ENCODE measurements around the gene FGD5.
"Not testable (repeated sequence)": the region's sequence is repeated elsewhere in the genome, so short reads cannot be mapped to it uniquely, and the experiment has no call there.

Gene FGD5

DNA sequence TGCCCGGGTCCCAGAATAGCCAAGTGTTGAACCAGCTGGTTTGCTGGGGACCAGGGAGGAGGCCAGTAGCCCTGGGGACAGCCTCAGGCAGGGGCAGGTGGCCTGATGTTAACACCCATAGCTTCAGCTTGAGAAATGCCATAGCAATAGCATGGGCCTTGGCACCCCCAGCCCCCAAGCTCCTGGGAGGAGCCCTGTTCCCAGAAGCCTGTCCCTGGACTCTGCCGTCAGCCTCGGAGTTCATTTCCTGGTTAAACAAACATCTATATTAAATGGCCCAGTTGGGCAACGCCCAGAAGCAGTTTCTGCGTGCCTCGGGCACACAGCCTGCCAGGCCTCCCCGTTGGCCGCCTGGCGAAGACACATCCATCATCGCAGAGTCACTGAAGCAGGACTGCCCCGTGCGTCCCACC is 58.2 kb downstream of the FGD5 start:
- no peak for DNase-seq (ENCODE audit: low read depth)

DNA sequence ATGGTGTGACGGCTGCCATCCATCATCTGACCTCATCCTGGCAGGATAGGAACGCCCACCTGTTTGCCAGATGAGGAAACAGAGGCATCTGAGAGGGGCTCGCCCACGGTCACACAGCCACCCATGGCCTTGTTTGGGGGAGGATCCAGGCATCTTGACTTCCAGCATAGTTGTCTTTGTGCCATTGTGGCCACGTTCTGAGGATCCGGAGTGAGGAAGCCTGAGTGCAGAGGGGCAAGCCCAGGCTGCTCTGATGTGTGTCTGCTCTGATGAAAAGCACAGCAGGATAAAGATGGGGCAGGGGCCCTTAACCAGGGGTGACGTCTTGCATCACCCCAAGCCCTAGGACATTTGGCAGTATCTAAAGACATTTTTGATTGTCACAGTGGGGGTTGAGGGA is 58.7 kb downstream of the FGD5 start:
- DNase-seq (ENCODE audit: low read depth): no peak

DNA sequence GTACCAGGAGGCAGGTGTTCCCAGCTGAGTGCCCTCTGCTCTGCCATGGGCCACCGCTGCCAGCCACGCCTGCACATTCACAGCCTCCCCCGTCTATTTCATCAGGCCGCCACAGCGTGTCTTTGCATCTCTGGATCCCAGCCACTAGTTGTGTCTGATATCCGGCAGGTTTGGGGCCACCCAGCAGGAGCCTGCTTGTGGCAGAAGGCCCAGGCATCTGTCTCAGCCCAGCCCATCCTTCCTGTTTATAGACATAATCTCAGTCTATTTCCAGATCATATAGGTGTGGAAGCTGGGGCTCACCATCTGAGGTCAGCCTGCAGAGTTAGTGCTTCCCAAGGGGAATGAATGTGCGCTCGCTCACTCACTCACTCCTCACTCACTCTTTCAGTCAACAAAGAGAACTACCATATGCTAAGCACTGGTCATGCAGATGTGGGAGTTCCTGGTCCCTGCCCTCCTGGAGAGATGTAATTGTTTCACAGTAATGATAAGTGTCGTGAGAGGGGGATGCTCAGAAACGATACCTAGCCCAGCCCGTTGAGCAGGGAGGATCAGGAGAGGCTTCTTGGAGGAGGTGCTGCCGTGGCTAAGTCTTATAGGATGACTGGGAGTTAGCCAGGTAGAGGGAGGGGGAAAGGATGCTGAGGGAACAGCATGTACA is 60.6 kb downstream of the FGD5 start:
- no peak for DNase-seq (ENCODE audit: low read depth)

DNA sequence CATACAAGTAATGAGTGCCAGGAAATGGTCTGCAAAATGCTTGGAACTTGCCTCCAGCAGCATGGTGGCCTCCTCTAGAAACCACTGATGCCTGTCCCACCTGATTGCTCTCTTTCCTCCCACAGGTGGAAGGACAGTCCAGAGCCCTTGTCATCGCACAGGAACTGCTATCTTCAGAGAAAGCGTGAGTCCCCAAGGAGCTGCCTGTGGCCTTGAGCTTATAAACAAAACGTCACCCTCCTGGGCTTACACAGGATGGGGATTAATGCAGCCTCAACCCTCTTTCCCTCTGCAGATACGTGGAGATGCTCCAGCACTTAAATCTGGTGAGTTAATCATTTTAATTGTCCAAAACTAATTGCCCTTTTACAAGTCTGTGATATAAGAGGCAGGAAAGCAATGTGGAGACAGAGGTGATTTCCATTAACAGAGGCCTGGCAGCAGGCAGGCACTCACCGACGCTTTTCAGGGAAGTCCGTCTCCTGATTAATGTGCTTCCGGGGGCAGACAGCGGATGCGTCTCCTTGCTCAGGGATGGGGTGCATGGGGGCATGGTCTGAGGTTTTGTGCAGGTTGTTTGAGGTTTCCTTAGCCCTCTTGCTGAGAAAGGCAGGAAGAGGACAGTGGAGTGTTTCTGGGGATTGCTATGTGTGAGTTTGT is 61.8 kb downstream of the FGD5 start:
- no peak for DNase-seq (ENCODE audit: low read depth)

DNA sequence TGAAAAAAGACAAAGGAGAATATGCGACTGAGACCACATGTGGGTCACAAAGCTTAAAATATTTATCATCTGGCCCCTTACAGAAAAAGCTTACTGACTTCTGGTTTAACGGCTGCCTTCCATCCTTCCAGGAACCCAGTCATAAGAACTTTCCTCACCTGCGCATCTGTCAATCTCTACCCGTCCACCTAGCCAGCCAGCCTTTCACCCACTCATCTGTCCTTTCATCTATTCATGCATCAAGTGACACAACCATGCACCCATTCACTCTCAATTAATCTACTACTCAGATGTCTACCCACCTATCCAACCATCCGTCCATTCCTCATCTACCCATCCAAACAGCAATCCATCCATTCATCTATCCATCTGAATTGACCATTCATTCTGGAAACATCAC is 64.5 kb downstream of the FGD5 start:
- no peak for DNase-seq (ENCODE audit: low read depth)

DNA sequence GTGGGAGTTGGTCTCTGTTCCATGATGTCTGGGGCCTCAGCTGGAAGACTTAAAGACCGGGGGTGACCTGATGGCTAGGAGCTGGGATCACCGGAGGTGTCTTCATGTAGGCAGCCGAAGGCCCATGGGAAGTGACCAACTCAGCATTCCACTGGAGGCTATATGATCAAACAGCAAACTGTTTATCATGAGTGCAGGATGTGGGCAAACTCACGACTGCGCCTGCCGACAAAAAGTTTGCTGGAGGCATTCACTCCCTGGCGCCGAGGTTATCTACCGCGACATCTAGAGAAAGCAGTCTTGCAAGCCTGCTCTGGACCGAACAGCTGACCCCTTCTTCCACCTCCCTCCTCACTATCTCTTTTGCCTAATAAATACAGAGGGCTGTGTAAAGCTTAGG is 65.9 kb downstream of the FGD5 start:
- no peak for DNase-seq (ENCODE audit: low read depth)

DNA sequence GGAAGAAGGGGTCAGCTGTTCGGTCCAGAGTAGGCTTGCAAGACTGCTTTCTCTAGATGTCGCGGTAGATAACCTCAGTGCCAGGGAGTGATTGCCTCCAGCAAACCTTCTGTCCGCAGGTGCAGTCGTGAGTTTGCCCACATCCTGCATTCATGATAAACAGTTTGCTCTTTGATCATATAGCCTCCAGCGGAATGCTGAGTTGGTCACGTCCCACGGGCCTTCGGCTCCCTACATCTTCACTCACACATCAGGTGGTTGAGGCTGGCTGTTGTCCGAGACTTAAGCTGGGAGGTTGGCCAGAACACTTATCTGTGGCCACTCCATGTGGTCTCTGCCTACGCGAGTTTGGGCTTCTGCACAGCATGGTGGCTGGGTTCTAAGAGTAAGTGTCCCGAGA is 66.5 kb downstream of the FGD5 start:
- no peak for DNase-seq (ENCODE audit: low read depth)

DNA sequence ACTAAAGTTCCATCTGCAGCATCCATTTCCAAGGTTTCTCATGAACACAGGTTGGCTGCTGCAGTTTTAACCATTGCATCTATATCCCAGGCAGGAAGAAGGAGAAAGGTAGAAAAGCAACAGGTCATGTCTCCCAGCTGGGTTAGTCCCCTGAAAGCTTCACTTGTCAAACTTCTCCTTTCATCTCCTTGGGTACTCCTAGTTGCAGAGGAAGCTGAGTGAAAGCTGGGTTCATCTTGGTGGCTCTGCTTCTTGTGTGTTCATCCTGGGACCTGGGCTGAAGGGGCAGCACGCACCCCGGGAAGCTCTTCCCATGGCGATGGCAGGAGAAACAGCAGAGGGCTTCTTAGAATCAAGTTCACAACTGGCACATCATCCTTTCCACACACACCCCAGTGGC is 67.3 kb downstream of the FGD5 start:
- no peak for DNase-seq (ENCODE audit: low read depth)

DNA sequence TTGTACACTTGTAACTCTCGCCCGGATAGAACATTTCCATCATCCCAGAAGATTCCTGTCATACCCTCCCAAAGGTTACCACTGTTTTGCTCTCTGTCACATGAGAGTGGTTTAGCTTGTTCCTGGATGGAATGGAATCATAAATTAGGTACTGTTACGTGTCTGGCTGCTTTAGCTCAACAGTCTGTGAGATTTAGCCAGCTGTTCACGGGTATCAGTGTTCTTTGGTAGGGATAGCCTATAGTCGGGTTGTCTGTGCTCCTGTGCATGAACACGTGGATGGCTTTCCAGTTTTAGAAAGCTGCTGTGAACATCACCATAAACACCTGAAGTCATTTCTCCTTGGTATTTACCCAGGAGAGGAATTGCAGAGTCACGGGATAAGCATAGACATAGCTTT is 70.4 kb downstream of the FGD5 start:
- DNase-seq (ENCODE audit: low read depth): no peak

DNA sequence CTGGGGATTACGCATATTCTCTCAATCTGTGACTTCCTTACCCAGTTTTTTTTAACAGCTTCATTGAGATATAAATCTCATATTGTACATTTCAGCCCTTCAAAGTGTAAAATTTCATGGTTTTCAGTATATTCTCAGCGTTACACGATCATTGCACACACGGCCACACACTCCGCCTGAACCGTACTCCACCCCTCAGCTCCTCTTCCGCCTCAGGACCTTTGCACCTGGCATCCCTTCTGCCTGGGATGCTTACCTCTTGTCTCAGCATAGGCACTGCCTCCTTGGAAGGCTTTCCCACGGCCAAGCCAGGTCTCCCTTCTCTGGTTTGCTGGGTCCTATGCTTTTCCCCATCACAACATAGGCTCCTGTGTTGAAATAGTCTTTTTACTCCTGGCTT is 71.2 kb downstream of the FGD5 start:
- DNase-seq (ENCODE audit: low read depth): no peak

DNA sequence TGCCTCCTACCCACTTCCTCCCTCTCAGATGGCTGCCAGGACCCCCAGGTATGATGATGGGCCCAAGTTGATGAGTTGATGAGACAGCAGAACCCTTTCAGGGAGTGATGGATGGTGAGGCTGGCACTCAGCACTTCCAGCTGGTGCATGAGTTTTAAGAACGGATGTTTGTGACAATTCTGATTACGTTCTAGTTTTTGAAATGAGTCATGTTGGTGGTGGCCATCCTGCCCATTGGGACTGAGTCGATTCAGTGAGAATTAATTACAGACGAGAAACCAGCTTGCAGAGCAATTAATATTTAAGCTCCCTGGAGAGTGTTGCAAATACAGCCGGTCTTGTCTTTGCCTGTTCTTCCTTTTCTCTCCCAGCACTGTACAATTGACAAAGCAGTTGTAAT is 71.7 kb downstream of the FGD5 start:
- DNase-seq (ENCODE audit: low read depth): no peak

DNA sequence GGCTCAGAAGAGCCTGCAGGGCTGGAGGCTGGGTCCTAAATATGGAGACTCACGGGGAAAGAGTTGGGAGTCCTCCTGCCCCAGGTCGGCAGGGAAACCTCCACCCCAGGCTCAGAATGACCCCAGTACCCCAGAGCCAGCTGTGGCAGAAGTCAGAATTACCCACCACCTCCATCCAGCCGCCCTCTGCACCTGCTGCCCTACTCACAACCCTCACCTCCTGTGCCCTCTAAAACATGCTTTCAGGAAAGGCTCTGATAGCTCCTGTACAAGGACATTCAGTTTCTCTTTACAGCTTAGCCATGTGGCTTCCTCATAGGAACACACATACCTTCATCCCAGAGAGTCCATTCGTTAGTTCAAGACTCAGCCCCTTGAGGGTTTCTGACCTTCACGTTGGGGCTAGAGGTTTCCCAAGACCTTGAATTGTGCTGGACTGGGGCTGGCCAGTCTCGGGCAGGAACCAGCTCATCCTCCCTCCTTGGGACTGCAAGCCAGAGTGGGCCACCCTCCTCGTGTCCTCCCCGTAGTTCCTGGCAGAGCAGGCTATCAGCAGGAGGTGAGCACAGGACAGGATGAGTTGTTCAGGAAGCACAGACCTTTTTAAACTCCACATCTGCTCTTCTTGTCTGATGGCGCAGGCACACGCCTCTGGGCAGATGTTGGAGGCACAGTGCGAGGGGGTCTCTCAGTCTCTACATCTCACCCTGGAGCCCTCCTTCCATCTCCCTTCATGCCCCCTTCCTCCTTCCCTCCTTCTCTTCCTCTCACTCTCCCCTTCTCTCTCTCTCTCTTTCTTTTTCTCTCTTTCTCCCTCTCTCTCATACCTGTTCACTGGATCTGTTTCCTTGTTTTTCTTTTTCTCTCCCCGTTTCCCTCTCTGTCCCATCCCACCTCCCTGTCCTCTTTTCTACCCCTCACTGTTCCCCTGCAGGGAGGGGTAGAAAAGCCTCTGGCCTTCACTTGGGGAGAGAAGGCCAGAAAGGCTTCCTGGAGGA is 72.7 kb downstream of the FGD5 start:
- no peak for DNase-seq (ENCODE audit: low read depth)

DNA sequence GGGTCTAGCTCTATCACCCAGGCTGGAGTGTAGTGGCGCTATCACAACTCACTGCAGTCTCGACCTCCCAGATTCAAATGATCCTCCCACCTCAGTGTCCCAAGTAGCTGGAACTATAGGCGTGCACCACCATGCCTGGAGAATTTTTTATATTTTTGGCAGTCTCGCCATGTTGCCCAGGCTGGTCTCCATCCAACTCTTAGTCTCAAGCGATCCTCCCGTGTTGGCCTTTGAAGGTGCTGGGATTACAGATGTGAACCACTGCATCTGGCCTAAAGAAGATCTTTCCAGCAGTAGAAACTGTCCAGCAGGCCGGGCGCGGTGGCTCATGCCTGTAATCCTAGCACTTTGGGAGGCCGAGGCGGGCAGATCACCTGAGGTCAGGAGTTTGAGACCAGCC is 73.5 kb downstream of the FGD5 start:
- DNase-seq (ENCODE audit: low read depth): no peak

DNA sequence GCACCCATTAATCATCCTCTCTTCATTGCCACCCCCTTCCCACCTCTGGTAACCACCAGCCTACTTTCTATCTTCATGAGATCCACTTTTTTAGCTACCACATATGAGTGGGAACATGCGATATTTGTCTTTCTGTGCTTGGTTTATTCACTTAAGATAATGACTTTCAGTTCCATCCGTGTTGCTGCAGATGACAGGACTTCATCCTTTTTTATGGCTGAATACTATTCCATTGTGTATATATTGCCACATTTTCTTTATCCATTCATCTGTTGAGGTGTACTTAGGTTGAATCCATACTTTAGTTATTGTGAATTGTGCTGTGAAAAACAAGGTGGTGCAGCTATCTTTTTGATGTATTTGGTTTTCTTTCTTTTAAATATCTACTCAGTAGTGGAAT is 75.3 kb downstream of the FGD5 start:
- no peak for DNase-seq (ENCODE audit: low read depth)

DNA sequence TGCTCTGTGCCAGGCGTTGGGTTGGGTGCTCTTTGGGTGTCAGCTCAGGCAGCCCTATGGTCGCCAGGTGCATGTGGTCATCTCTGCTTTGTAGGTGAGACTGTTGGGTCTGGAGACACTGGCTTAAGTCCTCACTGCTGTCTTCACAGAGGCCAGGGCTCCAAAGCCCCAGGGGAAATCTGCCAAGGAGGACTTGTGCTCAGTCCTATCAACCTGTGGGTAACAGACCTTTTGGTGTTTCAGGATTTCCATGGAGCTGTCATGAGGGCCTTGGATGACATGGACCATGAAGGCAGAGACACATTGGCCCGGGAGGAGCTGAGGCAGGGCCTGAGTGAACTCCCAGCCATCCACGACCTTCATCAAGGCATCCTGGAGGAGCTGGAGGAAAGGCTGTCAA is 78.5 kb downstream of the FGD5 start:
- DNase-seq (ENCODE audit: low read depth): no peak

DNA sequence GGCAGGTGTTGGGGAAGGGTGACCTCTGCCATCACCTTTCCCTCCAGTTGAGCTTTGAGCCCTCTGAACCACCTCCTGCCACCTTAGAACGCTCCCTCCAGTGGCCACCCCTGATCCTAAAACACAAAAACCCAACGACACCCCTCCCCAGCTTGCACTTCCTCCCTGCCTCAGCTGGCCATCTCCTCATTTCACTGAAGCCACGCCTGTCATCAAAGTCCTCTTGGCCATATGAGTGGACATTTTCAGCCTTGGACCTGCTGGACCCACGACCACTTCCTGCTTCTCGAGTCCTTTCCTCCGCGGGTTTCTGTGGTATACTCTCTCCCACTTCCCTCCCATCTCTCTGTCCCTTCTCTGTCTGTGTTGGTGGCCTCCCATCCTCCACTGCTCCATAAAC is 80.2 kb downstream of the FGD5 start:
- no peak for DNase-seq (ENCODE audit: low read depth)

DNA sequence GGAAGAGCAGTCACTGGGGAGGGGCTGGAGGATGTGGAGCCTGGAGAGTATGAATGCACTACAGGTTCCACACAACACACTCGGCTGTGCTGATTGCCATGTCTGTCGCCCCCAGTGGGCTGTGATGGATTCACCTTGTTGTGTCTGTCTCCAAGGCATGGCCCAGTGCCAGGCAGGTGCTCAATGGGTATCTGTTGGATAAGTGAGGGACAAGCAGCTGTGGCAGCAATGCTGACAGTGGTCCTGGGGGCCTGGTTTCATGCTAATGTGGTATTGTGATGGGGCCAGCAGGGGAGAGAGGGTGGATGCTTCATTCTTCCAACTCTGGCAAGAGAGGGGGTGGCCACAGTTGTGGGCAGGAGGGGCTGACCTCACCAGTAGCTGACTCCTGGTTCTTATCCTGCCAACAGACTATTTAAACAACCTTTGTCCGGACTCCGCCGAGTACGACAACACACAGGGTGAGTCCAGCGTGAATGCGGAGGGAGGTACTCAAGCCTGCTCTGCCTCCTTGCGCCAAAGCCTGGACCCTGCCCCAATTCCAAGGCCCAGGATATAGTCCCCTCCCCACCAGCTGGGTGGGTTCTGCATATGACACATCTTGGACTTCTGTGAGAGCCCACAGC is 81.3 kb downstream of the FGD5 start:
- no peak for DNase-seq (ENCODE audit: low read depth)

DNA sequence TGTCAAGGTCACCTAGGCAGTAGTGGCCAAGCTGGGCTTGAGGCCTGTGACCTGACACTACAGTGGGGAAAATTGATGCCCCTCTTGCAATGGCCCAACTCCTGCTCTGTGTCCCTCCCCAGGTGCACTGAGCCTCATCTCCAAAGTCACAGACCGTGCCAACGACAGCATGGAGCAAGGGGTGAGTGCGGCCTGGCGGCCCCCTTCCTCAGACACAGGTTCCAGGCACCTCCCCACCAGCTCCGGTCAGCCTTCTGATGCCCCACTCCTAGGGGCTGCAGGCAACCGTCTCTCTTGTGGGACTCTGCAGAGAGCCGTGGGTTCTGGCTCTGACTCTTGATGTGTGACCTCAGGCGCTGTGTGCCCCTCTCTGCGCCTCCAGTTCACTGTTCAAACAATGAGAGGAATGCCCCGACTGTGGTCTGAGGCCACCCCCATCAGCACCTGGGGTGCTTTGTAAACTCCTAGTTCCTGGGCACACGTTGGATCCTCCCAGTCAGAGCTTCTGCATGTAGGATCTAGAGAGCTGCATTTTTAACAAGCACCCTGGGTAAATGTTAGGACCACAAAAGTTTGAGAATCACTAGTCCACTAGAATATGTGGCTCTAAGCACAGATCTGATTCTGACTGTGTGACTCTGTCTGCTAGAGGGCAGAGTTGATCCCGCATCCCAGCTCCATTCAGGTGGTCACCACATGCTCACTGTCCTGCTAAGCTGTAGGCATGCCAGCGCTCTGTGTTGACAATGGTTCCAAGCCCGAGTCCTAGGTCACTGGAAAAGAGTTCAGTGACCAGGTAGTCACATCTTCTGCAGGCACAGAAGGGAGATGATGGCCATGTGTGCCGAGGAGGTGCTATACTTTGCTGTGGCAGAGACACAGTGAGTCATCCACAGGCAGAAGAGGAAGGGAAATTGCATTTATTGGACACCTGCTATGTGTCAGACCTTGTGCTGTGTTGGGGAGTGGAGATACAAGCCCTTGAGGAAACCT is 82.4 kb downstream of the FGD5 start:
- no peak for DNase-seq (ENCODE audit: low read depth)

DNA sequence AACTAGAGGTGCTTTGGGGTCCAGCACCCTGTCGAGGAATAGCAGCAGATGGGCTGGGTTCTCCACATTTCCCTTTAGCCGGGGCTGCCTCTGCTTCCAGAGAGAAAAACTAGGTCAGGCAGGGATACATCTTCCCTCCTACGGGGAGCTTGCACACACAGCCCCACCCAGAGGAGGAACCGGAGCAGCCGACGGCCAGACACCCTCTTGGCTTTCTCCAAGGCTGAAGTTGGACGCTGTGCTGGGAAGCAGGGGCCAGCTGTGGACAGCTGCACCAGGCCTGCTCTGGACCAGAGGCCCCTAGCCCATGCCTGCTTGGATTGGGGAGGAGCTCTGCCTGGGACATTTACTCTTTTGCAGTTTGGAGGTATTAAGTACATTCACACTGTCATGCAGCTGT is 84.0 kb downstream of the FGD5 start:
- no peak for DNase-seq (ENCODE audit: low read depth)

DNA sequence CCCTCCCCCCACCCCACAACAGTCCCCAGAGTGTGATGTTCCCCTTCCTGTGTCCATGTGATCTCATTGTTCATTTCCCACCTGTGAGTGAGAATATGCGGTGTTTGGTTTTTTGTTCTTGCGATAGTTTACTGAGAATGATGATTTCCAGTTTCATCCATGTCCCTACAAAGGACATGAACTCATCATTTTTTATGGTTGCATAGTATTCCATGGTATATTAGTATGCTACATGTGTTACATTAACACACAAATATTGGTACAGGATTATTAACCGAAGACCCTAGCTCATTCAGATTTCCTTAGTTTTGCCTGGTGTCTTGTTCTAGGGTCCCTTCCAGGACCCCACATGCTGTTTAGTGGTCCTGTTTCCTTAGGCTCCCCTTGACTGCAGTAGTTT is 84.7 kb downstream of the FGD5 start:
- not testable (repeated sequence) for DNase-seq (ENCODE audit: low read depth)

DNA sequence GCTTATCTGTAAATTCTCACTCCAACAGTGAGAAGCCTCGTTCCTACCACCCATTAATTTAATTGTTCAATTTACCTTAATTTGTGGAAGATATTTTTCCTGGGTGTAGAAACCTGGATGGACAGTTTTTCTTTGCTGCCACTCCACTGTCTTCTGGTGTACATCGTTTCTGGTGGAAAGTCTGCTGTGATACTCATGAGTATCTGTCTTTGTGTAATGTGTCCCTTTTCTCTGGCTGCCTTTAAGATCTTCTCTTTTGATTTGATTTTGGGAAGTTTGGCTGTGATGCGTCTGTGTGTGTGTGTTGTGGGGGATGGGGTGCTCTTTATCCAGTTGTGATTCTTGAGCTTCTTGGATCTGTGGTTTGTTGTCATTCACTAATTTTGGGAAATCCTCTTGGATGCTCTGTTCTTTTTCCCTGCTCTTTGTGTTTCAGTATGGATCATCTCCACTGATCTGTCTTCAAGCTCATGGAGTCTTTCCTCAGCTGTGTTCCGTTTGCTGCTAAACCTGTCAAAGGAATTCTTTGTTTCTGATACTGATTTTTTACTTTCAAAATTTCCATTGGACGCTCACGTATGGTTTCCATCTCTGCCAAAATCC is 86.4 kb downstream of the FGD5 start:
- no peak for DNase-seq (ENCODE audit: low read depth)

Measured in activated T-cell treated with anti-CD3 and anti-CD28 coated beads for 24 hours (primary cell).